Tibial artery (tissue), 4 donors: ENCODE measurements around the gene TNNT2.

ENCODE experiments used
- DNase-seq, 2 donors: peaks; one replicate each; pipeline ENCODE4 v3.0.0-alpha.2; 2019
- H3K27ac ChIP-seq, 2 donors: fragments of 200-600 bp; sonication (generic) in 1 of 2; 1 replicate in 1 of 2; 2 replicates in 1 of 2; pipeline ENCODE4 v1.5.1; 2018 to 2019; ENCODE audit warnings: mild to moderate bottlenecking in 1 of 2
- H3K27me3 ChIP-seq, 2 donors: fragments of 200-600 bp; sonication (generic) in 1 of 2; one replicate each; pipeline versions ENCODE4 v1.5.1 to v1.6.0; 2016 to 2019
- H3K36me3 ChIP-seq, 3 donors: fragments of 200-600 bp; sonication (generic) in 2 of 3; one replicate each; pipeline ENCODE4 v1.5.1; 2016 to 2019; ENCODE audit warnings: mild to moderate bottlenecking in 2 of 3
- H3K4me1 ChIP-seq, 4 donors: fragments of 200-600 bp; sonication (generic) in 2 of 4; 1 replicate in 3 of 4; 2 replicates in 1 of 4; pipeline ENCODE4 v1.5.1; 2016 to 2019
- H3K4me3 ChIP-seq, 2 donors: fragments of 200-600 bp; sonication (generic) in 1 of 2; 1 replicate in 1 of 2; 2 replicates in 1 of 2; pipeline ENCODE4 v1.5.1; 2018 to 2019; ENCODE audit warnings: mild to moderate bottlenecking in 2 of 2
- H3K9me3 ChIP-seq, 3 donors: fragments of 200-600 bp; sonication (generic) in 1 of 3; one replicate each; pipeline ENCODE4 v1.5.1; 2016 to 2019
- CTCF ChIP-seq, 2 experiments: fragments of 200-600 bp in 1 of 2; fragments of 450-650 bp in 1 of 2; IDR thresholded peaks; one replicate each; pipeline ENCODE4 v1.5.1; 2017 to 2019; ENCODE audit warnings: antibody characterized with exemption in 2 of 2, mild to moderate bottlenecking in 1 of 2, moderate library complexity in 1 of 2
- intact Hi-C: fragments of 100-400 bp; cut with DNase I; formaldehyde crosslinking; loops from one replicate; pipeline ENCODE4 v1.15.0; 2023; ENCODE audit warnings: low total_unique reads

The TNNT2 gene

GRCh38 chr1:201371792-201372191, 5.7 kb downstream of the TNNT2 start:
- Histone ChIP-seq H3K36me3 (no peaks in the 10 kb centered on the region), H3K9me3 (no peaks in the 10 kb centered on the region), H3K4me3 (no peak overlapping the region), H3K4me1 (no peaks in the 10 kb centered on the region), H3K27me3 (peaks cover 0 to 54% of the 10 kb centered on the region in 2 donors), H3K27ac (no peak overlapping the region)
- intact Hi-C loops: no loop called here
- TF ChIP-seq CTCF (IDR thresholded peaks at IDR 0.05): no peak
- DNase-seq: no peak

- H3K27ac ChIP-seq: no peak overlapping the region
- intact Hi-C loops: no loop called here
- DNase-seq: no peak
Measured at GRCh38 chr1:201371276-201371675, 6.2 kb downstream of the TNNT2 start.

GRCh38 chr1:201370500-201370899, 7.0 kb downstream of the TNNT2 start:
- Histone ChIP-seq H3K27me3 (peaks cover 0 to 41% of the 10 kb centered on the region in 2 donors), H3K4me1 (no peaks in the 10 kb centered on the region), H3K27ac (no peak overlapping the region), H3K36me3 (no peaks in the 10 kb centered on the region), H3K9me3 (no peaks in the 10 kb centered on the region), H3K4me3 (no peak overlapping the region)
- DNase-seq: no peak
- intact Hi-C loops: no loop called here
- no peak for TF ChIP-seq CTCF (IDR thresholded peaks at IDR 0.05)

More at GRCh38 chr1:201371276-201371675, 6.2 kb downstream of the TNNT2 start:
- H3K4me3 ChIP-seq: no peak overlapping the region
- peaks cover 0 to 49% of the 10 kb centered on the region in 2 donors for H3K27me3 ChIP-seq
- H3K9me3 ChIP-seq: no peaks in the 10 kb centered on the region
- H3K36me3 ChIP-seq: no peaks in the 10 kb centered on the region
- no peak for TF ChIP-seq CTCF (IDR thresholded peaks at IDR 0.05)
- no peaks in the 10 kb centered on the region for H3K4me1 ChIP-seq

GRCh38 chr1:201369209-201369608, 8.3 kb downstream of the TNNT2 start:
- Histone ChIP-seq H3K4me3 (no peak overlapping the region), H3K9me3 (no peaks in the 10 kb centered on the region), H3K36me3 (no peaks in the 10 kb centered on the region), H3K27me3 (peaks cover 0 to 34% of the 10 kb centered on the region in 2 donors), H3K27ac (no peak overlapping the region), H3K4me1 (no peaks in the 10 kb centered on the region)
- intact Hi-C loops: no loop called here
- no peak for TF ChIP-seq CTCF (IDR thresholded peaks at IDR 0.05)
- no peak for DNase-seq

- H3K4me1 ChIP-seq: no peaks in the 10 kb centered on the region
- DNase-seq: no peak
- H3K4me3 ChIP-seq: no peak overlapping the region
- no peaks in the 10 kb centered on the region for H3K36me3 ChIP-seq
- peaks cover 0 to 32% of the 10 kb centered on the region in 2 donors for H3K27me3 ChIP-seq
- no peak for TF ChIP-seq CTCF (IDR thresholded peaks at IDR 0.05)
- H3K27ac ChIP-seq: no peak overlapping the region
- intact Hi-C loops: no loop called here
- no peaks in the 10 kb centered on the region for H3K9me3 ChIP-seq
Measured at GRCh38 chr1:201366696-201367095, 10.8 kb downstream of the TNNT2 start.

- no peaks in the 10 kb centered on the region for H3K9me3 ChIP-seq
- peaks cover 0 to 39% of the 10 kb centered on the region in 2 donors for H3K27me3 ChIP-seq
- no peak overlapping the region for H3K4me3 ChIP-seq
- H3K36me3 ChIP-seq: no peaks in the 10 kb centered on the region
- no peaks in the 10 kb centered on the region for H3K4me1 ChIP-seq
- intact Hi-C loops: no loop called here
- no peak for TF ChIP-seq CTCF (IDR thresholded peaks at IDR 0.05)
- H3K27ac ChIP-seq: no peak overlapping the region
- DNase-seq: no peak
Measured at GRCh38 chr1:201365251-201365650, 12.2 kb downstream of the TNNT2 start.
